Measurements from ENCODE around the gene CCDC126.

CCDC126 gene

GRCh38 chr7:23598296-23598695, 1.1 kb downstream of the CCDC126 start:
- no peak overlapping the region for H3K27ac ChIP-seq (ENCODE audit: low read depth, low read length, poor library complexity, severe bottlenecking)
- no peaks in the 10 kb centered on the region for H3K79me2 ChIP-seq (ENCODE audit: insufficient read depth, low read length)
- H4K20me1 ChIP-seq (ENCODE audit: insufficient read depth, low read length) = no peaks in the 10 kb centered on the region
- no peaks in the 10 kb centered on the region for H3K36me3 ChIP-seq (ENCODE audit: insufficient read depth, low read length)
- H2AFZ ChIP-seq (ENCODE audit: low read length) = no peak overlapping the region
- no peaks in the 10 kb centered on the region for H3K27me3 ChIP-seq (ENCODE audit: insufficient read depth, low read length)
- peak overlapping the region; percentile 67 for H3K4me3 ChIP-seq (ENCODE audit: low read depth, low read length, poor library complexity, severe bottlenecking)
- TF ChIP-seq EZH2 (IDR thresholded peaks at IDR 0.05; ENCODE audit: borderline replicate concordance, low read length) (no peak), CTCF (IDR thresholded peaks at IDR 0.05; ENCODE audit: low read length) (no peak)
- no peaks in the 10 kb centered on the region for H3K9me3 ChIP-seq (ENCODE audit: low read length)
- H3K9me2 ChIP-seq (ENCODE audit: low read depth, low read length) = no peaks in the 10 kb centered on the region
- H3K4me1 ChIP-seq (ENCODE audit: insufficient read depth, low read length, severe bottlenecking) = peaks cover 51% of the 10 kb centered on the region
- H3F3A ChIP-seq (ENCODE audit: insufficient read depth, low read length) = no peaks in the 10 kb centered on the region; the same call in 1 of the 2 replicates
- peak overlapping the region; percentile 93 for H3K4me2 ChIP-seq (ENCODE audit: low read length)
- H3K9ac ChIP-seq (ENCODE audit: low read length) = peak overlapping the region; percentile 69

GRCh38 chr7:23600236-23600635, 3.1 kb downstream of the CCDC126 start:
- H3K79me2 ChIP-seq (ENCODE audit: insufficient read depth, low read length) = no peaks in the 10 kb centered on the region
- H3K4me3 ChIP-seq (ENCODE audit: low read depth, low read length, poor library complexity, severe bottlenecking) = no peak overlapping the region
- no peak overlapping the region for H3K9ac ChIP-seq (ENCODE audit: low read length)
- H3K27ac ChIP-seq (ENCODE audit: low read depth, low read length, poor library complexity, severe bottlenecking) = no peak overlapping the region
- no peaks in the 10 kb centered on the region for H3K9me3 ChIP-seq (ENCODE audit: low read length)
- no peak for TF ChIP-seq CTCF (IDR thresholded peaks at IDR 0.05; ENCODE audit: low read length)
- no peak for TF ChIP-seq EZH2 (IDR thresholded peaks at IDR 0.05; ENCODE audit: borderline replicate concordance, low read length)
- H3F3A ChIP-seq (ENCODE audit: insufficient read depth, low read length) = no peaks in the 10 kb centered on the region; the same call in 1 of the 2 replicates
- no peaks in the 10 kb centered on the region for H3K36me3 ChIP-seq (ENCODE audit: insufficient read depth, low read length)
- peaks cover 46% of the 10 kb centered on the region for H3K4me1 ChIP-seq (ENCODE audit: insufficient read depth, low read length, severe bottlenecking)
- no peak overlapping the region for H3K4me2 ChIP-seq (ENCODE audit: low read length)
- H3K27me3 ChIP-seq (ENCODE audit: insufficient read depth, low read length) = no peaks in the 10 kb centered on the region
- no peaks in the 10 kb centered on the region for H3K9me2 ChIP-seq (ENCODE audit: low read depth, low read length)
- H2AFZ ChIP-seq (ENCODE audit: low read length) = no peak overlapping the region
- no peaks in the 10 kb centered on the region for H4K20me1 ChIP-seq (ENCODE audit: insufficient read depth, low read length)

- Histone ChIP-seq H3K4me3 (ENCODE audit: low read depth, low read length, poor library complexity, severe bottlenecking) (no peak overlapping the region), H4K20me1 (ENCODE audit: insufficient read depth, low read length) (no peaks in the 10 kb centered on the region), H3K9ac (ENCODE audit: low read length) (no peak overlapping the region), H3K4me1 (ENCODE audit: insufficient read depth, low read length, severe bottlenecking) (peaks cover 26% of the 10 kb centered on the region), H3K79me2 (ENCODE audit: insufficient read depth, low read length) (no peaks in the 10 kb centered on the region), H3K9me2 (ENCODE audit: low read depth, low read length) (no peaks in the 10 kb centered on the region), H3K36me3 (ENCODE audit: insufficient read depth, low read length) (peaks cover 5% of the 10 kb centered on the region; the same call in 1 of the 2 replicates), H3F3A (ENCODE audit: insufficient read depth, low read length) (no peaks in the 10 kb centered on the region; the same call in 1 of the 2 replicates), H3K27ac (ENCODE audit: low read depth, low read length, poor library complexity, severe bottlenecking) (no peak overlapping the region), H2AFZ (ENCODE audit: low read length) (no peak overlapping the region), H3K27me3 (ENCODE audit: insufficient read depth, low read length) (no peaks in the 10 kb centered on the region), H3K4me2 (ENCODE audit: low read length) (no peak overlapping the region), H3K9me3 (ENCODE audit: low read length) (no peaks in the 10 kb centered on the region)
- TF ChIP-seq CTCF (IDR thresholded peaks at IDR 0.05; ENCODE audit: low read length) (no peak), EZH2 (IDR thresholded peaks at IDR 0.05; ENCODE audit: borderline replicate concordance, low read length) (no peak)
These were observed 6.6 kb downstream of the CCDC126 start for GRCh38 chr7:23603632-23604295.
